Measurements from ENCODE around the gene DGKG. TPM values are rescaled to one million over a fixed set of nuclear protein-coding genes. Genes with fewer than 3 reads are reported as not detected.

The DGKG gene
- total RNA-seq, 1 donor from 2014 or later = 4.7 TPM

- intact Hi-C loops (cut with DNase I) = no loop called here
- no peak for DNase-seq
- Histone ChIP-seq H3K4me3 (no peak overlapping the region), H3K36me3 (no peaks in the 10 kb centered on the region), H3K9me3 (no peaks in the 10 kb centered on the region), H3K27ac (no peak overlapping the region), H3K27me3 (no peaks in the 10 kb centered on the region), H3K4me1 (no peaks in the 10 kb centered on the region)
- no peak for ATAC-seq
- no peak for TF ChIP-seq CTCF (IDR thresholded peaks at IDR 0.05)
Measured at GRCh38 chr3:186290796-186291195, 71.2 kb downstream of the DGKG start.

GRCh38 chr3:186287711-186288110 is 74.3 kb downstream of the DGKG start:
- no peak for ATAC-seq
- no peaks in the 10 kb centered on the region for H3K27me3 ChIP-seq
- no peak for TF ChIP-seq CTCF (IDR thresholded peaks at IDR 0.05)
- H3K27ac ChIP-seq = no peak overlapping the region
- H3K4me1 ChIP-seq = no peaks in the 10 kb centered on the region
- H3K36me3 ChIP-seq = no peaks in the 10 kb centered on the region
- H3K4me3 ChIP-seq = no peak overlapping the region
- DNase-seq = no peak
- no peaks in the 10 kb centered on the region for H3K9me3 ChIP-seq
- intact Hi-C loops (cut with DNase I) = no loop called here

- Histone ChIP-seq H3K9me3 (no peaks in the 10 kb centered on the region), H3K27me3 (no peaks in the 10 kb centered on the region), H3K27ac (no peak overlapping the region), H3K4me3 (no peak overlapping the region), H3K4me1 (no peaks in the 10 kb centered on the region), H3K36me3 (no peaks in the 10 kb centered on the region)
- intact Hi-C loops (cut with DNase I) = no loop called here
- no peak for TF ChIP-seq CTCF (IDR thresholded peaks at IDR 0.05)
- no peak for DNase-seq
- ATAC-seq = no peak
Measured at GRCh38 chr3:186286114-186286513, 75.9 kb downstream of the DGKG start.

- intact Hi-C loops (cut with DNase I) = no loop called here
- no peak for DNase-seq
- TF ChIP-seq CTCF (IDR thresholded peaks at IDR 0.05) = no peak
Measured at GRCh38 chr3:186284661-186285060, 77.4 kb downstream of the DGKG start.

GRCh38 chr3:186284349-186284652 is 77.7 kb downstream of the DGKG start:
- ATAC-seq = no peak
- DNase-seq = no peak
- H3K9me3 ChIP-seq = no peaks in the 10 kb centered on the region
- no peaks in the 10 kb centered on the region for H3K4me1 ChIP-seq
- TF ChIP-seq CTCF (IDR thresholded peaks at IDR 0.05) = no peak
- no peak overlapping the region for H3K27ac ChIP-seq
- H3K27me3 ChIP-seq = no peaks in the 10 kb centered on the region
- intact Hi-C loops (cut with DNase I) = no loop called here
- no peak overlapping the region for H3K4me3 ChIP-seq
- no peaks in the 10 kb centered on the region for H3K36me3 ChIP-seq

More at GRCh38 chr3:186284661-186285060, 77.4 kb downstream of the DGKG start:
- no peak overlapping the region for H3K27ac ChIP-seq
- no peaks in the 10 kb centered on the region for H3K36me3 ChIP-seq
- H3K9me3 ChIP-seq = no peaks in the 10 kb centered on the region
- H3K4me1 ChIP-seq = no peaks in the 10 kb centered on the region
- no peak for ATAC-seq
- H3K4me3 ChIP-seq = no peak overlapping the region
- H3K27me3 ChIP-seq = no peaks in the 10 kb centered on the region

- ATAC-seq (no peak), DNase-seq (no peak)
- no peak for TF ChIP-seq CTCF (IDR thresholded peaks at IDR 0.05)
- H3K36me3 ChIP-seq = no peaks in the 10 kb centered on the region
- no peak overlapping the region for H3K27ac ChIP-seq
- no peaks in the 10 kb centered on the region for H3K27me3 ChIP-seq
- no peaks in the 10 kb centered on the region for H3K4me1 ChIP-seq
- no peak overlapping the region for H3K4me3 ChIP-seq
- H3K9me3 ChIP-seq = no peaks in the 10 kb centered on the region
- intact Hi-C loops (cut with DNase I) = no loop called here
Measured at GRCh38 chr3:186283651-186284348, 78.2 kb downstream of the DGKG start.
